ENCODE results near the gene BMP2K. TPM values are rescaled to one million over a fixed set of nuclear protein-coding genes. Genes with fewer than 3 reads are reported as not detected.

BMP2K gene
- total and polyA plus RNA-seq, 7 donors = 3.5 to 19.1 (median 15.2) TPM

DNA sequence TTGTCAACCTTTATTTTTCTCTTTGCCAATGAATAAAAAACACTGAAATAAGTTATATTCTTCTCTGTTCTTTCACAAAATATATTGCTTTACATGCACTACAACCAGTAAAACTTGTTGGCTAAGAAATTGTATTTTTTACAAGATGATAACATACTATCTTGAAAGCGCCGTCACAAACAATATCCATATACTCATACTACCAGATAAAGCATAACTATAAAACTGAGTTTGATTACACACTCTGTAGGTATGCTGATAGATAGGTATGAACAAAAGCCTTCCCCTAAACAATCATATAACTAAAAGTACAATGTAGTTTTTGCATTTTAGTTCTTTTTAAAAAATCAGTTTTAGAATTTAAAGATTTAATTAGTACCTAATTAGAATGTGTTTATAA, 13.6 kb upstream of the BMP2K start:
- TF ChIP-seq CTCF (IDR thresholded peaks at IDR 0.05) = no peak
- WGBS, 3 donors = 94 to 98% (median 95%) methylated on average over 2 of the region's 2 CpGs
- DNase-seq (no peak), ATAC-seq (no peak)
- Histone ChIP-seq H3K4me1 (no peaks in the 10 kb centered on the region), H3K36me3 (ENCODE audit: insufficient read depth in 1 of 2, low read depth in 1 of 2) (no peaks in the 10 kb centered on the region), H3K27me3 (ENCODE audit: insufficient read depth in 3 of 3, low read length in 2 of 3) (no peaks in the 10 kb centered on the region), H3K4me3 (no peak overlapping the region), H3K27ac (no peak overlapping the region), H3K9me3 (no peaks in the 10 kb centered on the region)
- intact Hi-C loops (cut with DNase I) = no loop called here

DNA sequence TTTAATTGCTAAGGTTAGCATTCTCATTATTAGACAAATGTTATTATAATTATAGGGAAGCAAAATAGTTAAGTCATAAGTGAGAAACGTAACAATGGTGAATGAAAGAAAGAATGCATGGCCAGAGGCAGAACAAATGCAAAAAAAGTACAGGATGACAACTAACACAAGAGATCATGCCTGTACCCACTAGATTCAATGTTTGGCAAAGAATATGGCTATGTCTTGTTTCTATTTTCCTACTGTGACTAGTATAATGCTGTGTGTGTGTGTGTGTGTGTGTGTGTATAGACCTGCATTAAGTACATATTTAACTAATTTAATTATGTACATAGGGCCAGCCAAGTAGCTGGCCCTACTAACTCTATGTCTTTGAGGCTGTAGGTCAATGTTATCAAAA, 12.9 kb upstream of the BMP2K start:
- H3K27me3 ChIP-seq (ENCODE audit: insufficient read depth in 3 of 3, low read length in 2 of 3) = no peaks in the 10 kb centered on the region
- no peak for ATAC-seq
- no peak overlapping the region for H3K4me3 ChIP-seq
- intact Hi-C loops (cut with DNase I) = no loop called here
- H3K9me3 ChIP-seq = no peaks in the 10 kb centered on the region
- DNase-seq = no peak
- no peaks in the 10 kb centered on the region for H3K4me1 ChIP-seq
- H3K36me3 ChIP-seq (ENCODE audit: insufficient read depth in 1 of 2, low read depth in 1 of 2) = no peaks in the 10 kb centered on the region
- H3K27ac ChIP-seq = no peak overlapping the region
- 34 to 58% (median 46%) methylated on average over 1 of the region's 1 CpG for WGBS, 3 donors
- TF ChIP-seq CTCF (IDR thresholded peaks at IDR 0.05) = no peak

DNA sequence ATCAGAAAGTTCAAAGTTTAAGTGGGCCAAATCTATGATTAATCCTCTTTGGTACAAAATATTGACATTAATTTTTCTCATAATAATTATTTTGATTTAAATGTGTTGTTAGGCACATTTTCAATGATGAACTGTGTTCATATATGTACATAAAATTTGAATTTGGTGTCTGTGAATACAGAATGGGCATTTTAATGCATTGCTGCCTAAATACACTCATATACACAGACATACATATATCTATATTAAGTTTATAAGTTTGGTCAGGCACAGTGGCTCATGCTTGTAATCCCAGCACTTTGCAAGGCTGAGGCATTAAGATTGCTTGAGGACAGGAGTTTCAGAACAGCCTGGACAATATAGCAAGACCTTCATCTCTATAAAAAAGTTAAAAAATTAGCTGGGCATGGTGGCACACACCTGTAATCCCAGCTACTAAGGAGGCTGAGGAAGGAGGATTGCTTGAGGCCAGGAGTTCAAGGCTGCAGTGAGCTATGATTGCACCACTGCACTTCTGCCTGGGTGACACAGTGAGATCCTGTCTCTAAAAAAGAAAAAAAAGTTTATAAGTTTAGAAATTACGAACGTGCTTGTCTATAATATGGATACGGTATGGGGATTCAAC, 12.3 kb upstream of the BMP2K start:
- 94 to 96% (median 95%) methylated on average over 3 of the region's 3 CpGs for WGBS, 3 donors
- no peak for TF ChIP-seq CTCF (IDR thresholded peaks at IDR 0.05)
- no peaks in the 10 kb centered on the region for H3K27me3 ChIP-seq (ENCODE audit: insufficient read depth in 3 of 3, low read length in 2 of 3)
- no peaks in the 10 kb centered on the region for H3K36me3 ChIP-seq (ENCODE audit: insufficient read depth in 1 of 2, low read depth in 1 of 2)
- ATAC-seq = no peak
- DNase-seq = no peak
- intact Hi-C loops (cut with DNase I) = no loop called here
- H3K9me3 ChIP-seq = no peaks in the 10 kb centered on the region
- H3K4me3 ChIP-seq = no peak overlapping the region
- no peak overlapping the region for H3K27ac ChIP-seq
- no peaks in the 10 kb centered on the region for H3K4me1 ChIP-seq

DNA sequence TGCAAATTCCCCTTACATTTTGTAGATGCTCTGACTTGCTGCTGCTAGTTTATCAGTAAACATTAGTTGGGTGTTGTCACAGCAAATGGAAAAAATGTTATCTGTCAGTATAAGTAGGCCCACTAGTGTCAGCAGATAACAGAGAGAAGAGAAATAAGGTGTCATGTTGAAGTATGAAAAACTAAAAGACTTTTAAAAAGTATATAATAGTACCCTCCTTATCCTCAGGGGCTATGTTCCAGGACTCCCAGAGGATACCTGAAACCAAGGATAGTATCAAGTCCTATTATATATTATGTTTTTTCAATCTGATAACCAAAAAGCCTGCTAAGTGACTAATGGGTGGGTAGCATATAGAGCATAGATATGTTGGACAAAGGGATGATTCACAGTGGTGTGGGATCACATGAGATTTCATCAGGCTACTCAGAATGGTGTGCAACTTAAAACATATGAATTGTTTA, 11.6 kb upstream of the BMP2K start:
- no peak for TF ChIP-seq CTCF (IDR thresholded peaks at IDR 0.05)
- ATAC-seq (no peak), DNase-seq (no peak)
- H3K36me3 ChIP-seq (ENCODE audit: insufficient read depth in 1 of 2, low read depth in 1 of 2) = no peaks in the 10 kb centered on the region
- no peaks in the 10 kb centered on the region for H3K27me3 ChIP-seq (ENCODE audit: insufficient read depth in 3 of 3, low read length in 2 of 3)
- H3K27ac ChIP-seq = no peak overlapping the region
- intact Hi-C loops (cut with DNase I) = no loop called here
- H3K4me1 ChIP-seq = no peaks in the 10 kb centered on the region
- H3K9me3 ChIP-seq = no peaks in the 10 kb centered on the region
- no peak overlapping the region for H3K4me3 ChIP-seq

GRCh38 chr4:78765432-78766006, 10.6 kb upstream of the BMP2K start:
- ATAC-seq = no peak

More at GRCh38 chr4:78765432-78766006, 10.6 kb upstream of the BMP2K start:
- H3K4me1 ChIP-seq = no peaks in the 10 kb centered on the region
- H3K9me3 ChIP-seq = no peaks in the 10 kb centered on the region
- H3K4me3 ChIP-seq = no peak overlapping the region
- H3K36me3 ChIP-seq (ENCODE audit: insufficient read depth in 1 of 2, low read depth in 1 of 2) = no peaks in the 10 kb centered on the region
- no peak overlapping the region for H3K27ac ChIP-seq
- H3K27me3 ChIP-seq (ENCODE audit: insufficient read depth in 3 of 3, low read length in 2 of 3) = no peaks in the 10 kb centered on the region
- no peak for TF ChIP-seq CTCF (IDR thresholded peaks at IDR 0.05)
- DNase-seq = no peak
- 33 to 47% (median 36%) methylated on average over 1 of the region's 1 CpG for WGBS, 3 donors
- intact Hi-C loops (cut with DNase I) = no loop called here
